Bronchial epithelial cell (primary cell): Measurements from ENCODE around the gene PCDHGB3. TPM values are rescaled to one million over a fixed set of nuclear protein-coding genes. Genes with fewer than 3 reads are reported as not detected.

Experiments used
- DNase-seq: peaks from one replicate; pipeline ENCODE4 v3.0.0-alpha.2; 2010; ENCODE audit warnings: low read depth
- FAIRE-seq: peaks from 2 replicates; lab custom pipeline; 2011; peaks lifted over from hg19 to GRCh38; lab: Jason Lieb, UNC
- H3K27me3 ChIP-seq: 2 replicates; pipeline ENCODE4 v1.5.1; 2011; ENCODE audit warnings: low read length; ENCODE audit not compliant: control insufficient read depth, insufficient read depth
- H3K36me3 ChIP-seq: 2 replicates; pipeline ENCODE4 v1.5.1; 2011; ENCODE audit warnings: low read length; ENCODE audit not compliant: control insufficient read depth, insufficient read depth
- H3K4me3 ChIP-seq: 2 replicates; pipeline ENCODE4 v1.5.1; 2011; ENCODE audit warnings: mild to moderate bottlenecking, low read depth, low read length, control low read depth
- CTCF ChIP-seq: IDR thresholded peaks from 2 replicates; pipeline ENCODE4 v1.5.1; 2011; ENCODE audit warnings: mild to moderate bottlenecking, moderate library complexity, low read length, control low read depth, inconsistent platforms; ENCODE audit not compliant: insufficient read depth, severe bottlenecking
- total RNA-seq: library from RNA; depleted of rRNA; stranded (reverse); fragments of >200 nt; gene quantifications from 2 replicates; pipeline ENCODE4 v1.2.1, GENCODE V29; 2014

The PCDHGB3 gene
- total RNA-seq, 1 donor from 2014 or later: under 0.01 TPM

GRCh38 chr5:141359790-141360426 lies 10.1 kb upstream of the PCDHGB3 start, which contains the start of gene PCDHGB2:
PCDHGB2 (plus strand) TSS chr5:141359994; CDS start chr5:141360136, 142 bp downstream.
- TF ChIP-seq CTCF: peak; percentile 33
- Histone ChIP-seq H3K36me3 (no peaks in the 10 kb centered on the region), H3K4me3 (peak within 1 kb of the TSS; percentile 23), H3K27me3 (peaks cover 13% of the 10 kb centered on the region)
- peak; percentile 25 for DNase-seq
- FAIRE-seq: no peak

- no peak for FAIRE-seq
- H3K27me3 ChIP-seq: peaks cover 17% of the 10 kb centered on the region
- H3K36me3 ChIP-seq: no peaks in the 10 kb centered on the region
- no peak for TF ChIP-seq CTCF
- no peak for DNase-seq
- H3K4me3 ChIP-seq: no peak overlapping the region
Measured at GRCh38 chr5:141360685-141361084, 9.4 kb upstream of the PCDHGB3 start.

GRCh38 chr5:141362719-141363118 lies 7.3 kb upstream of the PCDHGB3 start:
- DNase-seq: no peak
- Histone ChIP-seq H3K36me3 (no peaks in the 10 kb centered on the region), H3K4me3 (no peak overlapping the region), H3K27me3 (peaks cover 25% of the 10 kb centered on the region)
- no peak for FAIRE-seq
- no peak for TF ChIP-seq CTCF

- H3K36me3 ChIP-seq: no peaks in the 10 kb centered on the region
- no peak for TF ChIP-seq CTCF
- FAIRE-seq (no peak), DNase-seq (no peak)
- peaks cover 25% of the 10 kb centered on the region for H3K27me3 ChIP-seq
- no peak within 1 kb of the TSS for H3K4me3 ChIP-seq
Measured at GRCh38 chr5:141363952-141364660, 5.9 kb upstream of the PCDHGB3 start, which contains the start of gene PCDHGA5. PCDHGA5 (plus strand) TSS chr5:141364162; CDS start chr5:141364331, 169 bp downstream.

- no peak for FAIRE-seq
- Histone ChIP-seq H3K27me3 (peaks cover 24% of the 10 kb centered on the region), H3K36me3 (no peaks in the 10 kb centered on the region), H3K4me3 (no peak overlapping the region)
- no peak for TF ChIP-seq CTCF
- DNase-seq: no peak
Measured at GRCh38 chr5:141366016-141366896, 3.8 kb upstream of the PCDHGB3 start.
